Prostate gland (tissue), 2 donors: ENCODE results near the gene MFSD6.

Source experiments
- CTCF ChIP-seq, 4 experiments: fragments of 200-600 bp in 2 of 4; fragments of 450-650 bp in 2 of 4; sonication (generic) in 2 of 4; IDR thresholded peaks; 1 replicate in 3 of 4; 2 replicates in 1 of 4; pipeline ENCODE4 v1.5.1; 2016 to 2019; ENCODE audit warnings: antibody characterized with exemption in 4 of 4, mild to moderate bottlenecking in 2 of 4, moderate library complexity in 2 of 4
- POLR2AphosphoS5 ChIP-seq: sonication (generic); formaldehyde crosslinking; IDR thresholded peaks from one replicate; pipeline ENCODE4 v1.6.1; 2017; ENCODE audit warnings: antibody characterized with exemption

GRCh38 chr2:190477661-190478454 lies 69.7 kb downstream of the MFSD6 start:
- TF ChIP-seq CTCF (IDR thresholded peaks at IDR 0.05), result no peak
- peak; percentile 23 for TF ChIP-seq POLR2AphosphoS5
